ENCODE measurements around the gene NDST3.

NDST3 gene

DNA sequence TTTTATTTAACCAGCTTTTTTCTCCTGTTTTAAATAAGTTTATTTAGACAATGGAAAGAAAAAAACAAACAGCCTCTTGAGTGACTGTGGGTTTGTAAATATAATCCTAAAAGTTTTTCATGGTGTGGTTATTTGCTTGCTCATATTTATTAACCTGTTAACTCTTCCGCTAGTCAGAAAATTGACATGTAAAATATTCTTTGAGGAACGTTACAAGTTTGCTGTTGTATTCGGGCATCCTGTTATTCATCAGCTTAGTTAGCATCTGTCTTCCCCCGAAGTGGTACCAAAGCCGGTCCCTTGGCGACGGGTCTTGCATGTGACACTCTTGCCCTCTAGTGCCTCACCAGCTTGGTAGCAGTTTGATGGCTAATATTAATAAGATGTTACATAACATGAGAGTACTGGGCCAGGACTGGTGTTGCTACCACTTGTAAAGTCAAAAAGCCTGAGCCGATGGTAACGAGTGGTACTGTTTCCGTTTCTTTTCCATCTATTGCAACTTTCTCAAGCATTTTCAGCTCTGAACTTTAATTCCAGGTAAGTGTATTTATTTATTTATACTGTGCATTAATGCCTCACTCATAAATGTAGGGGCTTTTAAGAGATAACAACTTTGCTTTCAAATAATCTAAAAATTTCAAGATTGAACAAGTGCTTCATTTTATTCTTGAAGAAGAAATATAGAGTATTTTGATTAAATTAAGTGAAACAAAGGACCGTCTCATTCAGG is at the start of gene NDST3:
TSS of gene NDST3 (plus strand) at position 434 of the 733 bp plus-strand sequence. CDS start 19,425 bp downstream, outside the sequence.
- DNase-seq, result peak; percentile 76 to 77

DNA sequence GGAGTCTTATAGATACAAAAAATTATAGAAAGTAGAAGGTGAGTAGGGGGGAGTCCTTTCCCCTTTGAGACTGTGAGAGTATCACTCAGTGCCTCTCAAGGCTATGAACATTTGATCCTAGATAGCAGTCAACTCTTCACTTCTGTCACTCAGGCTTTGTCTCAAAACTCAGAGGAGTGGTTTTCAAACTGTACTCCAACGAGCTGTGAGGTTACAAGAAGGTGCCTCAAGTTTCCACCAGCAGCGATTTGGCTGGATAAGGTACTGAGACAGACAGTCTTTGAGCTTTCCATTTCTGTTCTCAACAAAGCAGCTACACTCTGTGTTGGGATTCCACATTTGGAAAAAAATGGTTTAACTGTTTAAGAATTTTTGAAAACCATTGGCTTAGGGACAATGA is 48.0 kb upstream of the NDST3 start:
- DNase-seq, result no peak

DNA sequence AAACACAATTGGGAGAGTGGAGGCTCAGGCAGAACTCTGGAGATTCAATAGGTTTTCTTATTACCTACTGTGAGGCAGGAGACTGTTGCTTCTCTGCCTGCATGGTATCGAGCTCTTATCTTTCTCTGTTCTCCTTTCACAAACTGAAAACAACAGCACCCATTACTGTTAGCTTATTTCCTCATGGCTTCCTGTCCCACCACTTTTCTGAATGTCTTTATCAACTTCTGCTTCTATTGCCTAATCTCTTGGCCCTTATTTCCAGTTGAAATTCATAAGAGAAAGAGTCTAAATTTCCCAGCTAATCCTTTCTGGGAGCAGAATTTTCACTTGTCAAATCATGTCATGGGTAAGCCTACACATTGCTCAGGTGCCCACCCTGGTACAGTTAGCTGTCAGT is 46.8 kb upstream of the NDST3 start:
- DNase-seq, result no peak

DNA sequence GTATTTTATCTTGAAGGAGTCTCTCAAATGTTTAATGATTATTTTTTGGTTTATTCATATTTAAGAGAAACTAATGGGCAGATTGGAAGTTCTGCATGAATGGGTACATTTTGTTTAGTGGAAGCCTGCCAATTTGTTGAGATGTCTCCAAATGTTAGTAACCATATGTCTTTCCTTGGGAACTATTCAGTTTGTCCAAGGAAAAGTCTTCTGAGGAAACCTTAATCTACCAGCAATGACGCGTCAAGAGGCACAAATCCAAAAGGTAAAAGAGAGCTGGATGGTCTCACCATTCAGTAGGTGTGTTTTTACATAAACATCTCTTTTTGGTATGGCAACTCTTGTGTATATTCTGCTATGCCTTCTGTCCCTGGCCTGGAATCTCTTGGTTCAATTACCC is 37.4 kb upstream of the NDST3 start:
- DNase-seq, result no peak

DNA sequence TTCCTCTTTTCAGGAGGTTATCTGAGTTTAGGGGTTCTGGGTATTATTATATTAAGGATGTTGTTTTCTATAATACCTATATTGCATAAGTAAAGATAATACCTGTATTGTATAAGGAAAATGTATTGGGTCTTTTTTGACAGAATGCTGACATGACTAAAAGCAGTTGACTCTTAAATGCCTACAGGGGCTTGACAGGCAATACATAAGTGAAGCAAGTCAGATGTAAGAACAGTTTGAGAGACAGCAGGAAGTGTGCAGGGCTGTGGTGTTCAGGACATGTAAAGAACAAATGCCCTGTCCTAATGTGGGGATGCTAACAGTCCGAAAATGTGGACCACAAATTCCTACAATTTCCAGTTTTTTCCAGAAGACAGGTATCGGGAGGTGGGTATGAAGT is 30.2 kb upstream of the NDST3 start:
- DNase-seq, result no peak

DNA sequence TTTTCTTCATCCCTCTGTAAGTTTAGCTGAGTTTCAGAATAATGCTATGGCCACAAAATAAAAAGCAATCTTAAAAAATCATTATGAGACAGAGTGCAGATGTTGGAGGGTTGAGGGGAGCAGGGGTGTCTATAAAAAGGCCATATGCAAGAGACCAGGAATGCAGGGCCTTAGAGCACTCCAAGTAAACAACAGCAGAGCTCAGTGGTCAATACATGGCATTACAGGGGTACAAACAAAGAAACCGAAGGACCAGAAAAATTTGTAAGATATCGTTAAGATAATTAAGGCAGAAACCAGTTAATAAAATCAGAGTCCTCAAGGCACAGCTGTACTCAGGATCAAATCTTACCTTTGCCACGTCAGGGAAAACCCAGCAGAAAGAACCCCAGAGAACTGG is 28.4 kb upstream of the NDST3 start:
- DNase-seq, result no peak

DNA sequence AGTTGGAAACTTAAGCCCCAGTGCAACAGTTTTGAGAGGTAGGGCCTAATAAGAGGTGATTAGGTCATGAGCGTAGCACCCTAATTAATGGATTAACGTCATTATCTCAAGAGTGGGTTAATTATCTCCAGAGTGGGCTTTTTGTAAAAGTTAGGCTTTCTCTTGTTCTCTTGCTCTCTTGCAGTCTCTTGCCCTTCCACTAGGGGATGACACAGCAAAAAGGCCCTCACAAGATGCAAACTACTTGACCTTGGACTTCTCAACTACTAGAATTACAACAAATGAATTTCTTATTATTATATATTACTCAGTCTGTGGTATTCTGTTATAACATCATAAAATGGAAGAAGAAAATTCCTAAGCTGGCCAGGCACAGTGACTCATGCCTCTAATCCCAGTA is 22.1 kb upstream of the NDST3 start:
- DNase-seq, result no peak

DNA sequence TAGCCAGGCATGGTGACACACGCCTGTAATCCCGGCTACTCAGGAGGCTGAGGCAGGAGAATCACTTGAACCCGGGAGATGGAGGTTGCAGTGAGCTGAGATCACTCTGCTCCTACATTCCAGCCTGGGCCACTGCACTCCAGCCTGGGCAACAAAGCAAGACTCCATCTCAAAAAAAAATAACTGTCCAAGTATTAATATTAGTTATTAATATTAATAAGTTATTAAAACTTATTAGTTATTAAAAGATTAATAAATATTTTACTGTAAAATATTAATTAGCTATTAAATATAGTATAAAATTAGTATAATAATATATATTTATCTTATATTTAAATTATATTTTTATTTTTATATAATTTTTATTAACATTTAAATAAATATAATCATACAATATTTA is 19.5 kb upstream of the NDST3 start:
- no peak for DNase-seq

DNA sequence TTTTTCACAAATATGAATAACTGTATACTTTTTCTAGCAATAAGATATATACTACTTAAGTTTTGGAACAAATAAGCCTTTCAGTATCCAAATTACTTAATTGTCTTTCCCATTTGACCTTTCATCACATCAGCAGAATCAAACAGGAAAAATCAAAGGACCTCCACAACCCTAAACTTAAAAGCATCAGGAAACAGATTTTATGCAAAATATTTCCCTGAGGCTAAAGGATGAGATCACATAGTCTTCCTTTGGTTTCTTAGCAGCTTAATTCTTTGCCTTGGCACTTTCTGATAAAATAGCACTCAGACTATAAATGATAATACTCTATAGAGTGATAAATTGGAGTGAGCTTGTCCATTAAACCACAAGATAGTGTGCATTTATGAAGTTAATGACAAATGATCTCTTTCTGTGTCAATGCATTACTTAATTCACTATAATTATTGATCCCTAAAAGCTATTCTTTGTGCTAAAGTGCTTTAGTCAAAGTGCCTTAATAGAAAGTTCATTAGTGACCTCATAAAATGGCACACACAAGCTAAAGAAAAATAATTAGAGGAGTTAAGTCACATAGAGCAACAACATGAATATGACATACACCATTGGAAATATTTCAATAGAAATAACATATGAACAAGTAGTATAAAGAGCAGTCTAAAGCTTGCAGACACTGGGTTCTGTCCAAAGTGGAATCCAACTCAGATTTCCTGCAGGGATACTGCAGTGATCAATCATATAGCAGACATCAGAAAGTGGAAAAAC is 15.7 kb upstream of the NDST3 start:
- no peak for DNase-seq

DNA sequence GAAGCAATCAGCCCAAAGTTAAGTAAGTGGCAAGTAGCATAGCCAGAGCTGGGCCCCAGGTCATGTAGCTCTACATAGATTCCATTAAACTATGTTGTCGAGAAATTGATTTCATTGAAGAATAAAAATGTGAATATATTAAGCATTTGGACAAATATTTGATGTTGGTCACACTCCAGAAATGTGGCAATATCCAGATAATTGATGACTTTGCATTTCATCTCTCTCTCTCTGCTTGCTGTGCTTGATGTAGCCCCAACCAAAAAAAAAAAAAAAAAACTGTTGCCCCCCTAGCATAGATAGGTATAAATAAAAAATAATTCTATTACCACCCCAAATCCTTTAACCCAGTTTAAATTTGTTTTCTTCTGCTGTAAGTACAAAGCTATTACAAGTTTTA is 7.5 kb upstream of the NDST3 start:
- no peak for DNase-seq

DNA sequence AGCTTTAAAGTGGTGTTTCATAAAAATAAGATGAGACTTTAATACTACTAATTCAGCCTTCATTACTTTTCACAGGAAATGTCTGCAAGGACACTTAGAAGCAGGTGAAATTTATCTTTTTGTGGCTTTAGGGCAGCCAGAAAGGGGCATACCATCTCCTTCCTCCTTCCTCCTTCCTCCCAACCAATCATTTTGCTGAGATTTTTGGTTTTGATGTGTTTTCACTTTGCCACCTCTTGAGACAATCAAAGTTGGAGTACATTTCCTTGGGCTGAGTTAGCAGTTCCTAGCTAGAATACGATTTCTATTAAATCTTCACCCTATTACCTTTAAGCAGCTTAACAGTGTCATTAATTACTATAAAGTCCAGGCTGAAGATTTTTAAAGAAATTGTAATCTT is 5.1 kb upstream of the NDST3 start:
- no peak for DNase-seq

DNA sequence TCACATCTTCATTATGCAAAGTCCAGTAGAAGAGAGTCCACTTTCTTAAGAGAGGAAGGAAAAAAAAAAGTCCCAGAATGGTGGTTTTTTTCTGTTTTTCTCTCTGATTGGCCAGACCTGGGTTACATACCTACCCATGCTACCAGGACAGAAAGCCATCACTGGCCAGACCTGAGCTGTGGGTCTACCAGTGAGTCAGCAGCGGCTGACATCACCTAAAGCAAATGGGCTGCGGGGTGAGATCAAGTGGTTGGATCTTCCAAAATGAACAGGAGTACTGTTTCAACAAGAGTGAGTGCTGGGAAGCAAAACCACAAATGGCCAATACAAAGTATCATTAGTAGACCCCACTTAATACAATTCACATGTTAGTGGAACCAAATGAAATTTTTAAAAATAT is 1.6 kb upstream of the NDST3 start:
- DNase-seq, result peak in 1 of 2 experiments; percentile 5

DNA sequence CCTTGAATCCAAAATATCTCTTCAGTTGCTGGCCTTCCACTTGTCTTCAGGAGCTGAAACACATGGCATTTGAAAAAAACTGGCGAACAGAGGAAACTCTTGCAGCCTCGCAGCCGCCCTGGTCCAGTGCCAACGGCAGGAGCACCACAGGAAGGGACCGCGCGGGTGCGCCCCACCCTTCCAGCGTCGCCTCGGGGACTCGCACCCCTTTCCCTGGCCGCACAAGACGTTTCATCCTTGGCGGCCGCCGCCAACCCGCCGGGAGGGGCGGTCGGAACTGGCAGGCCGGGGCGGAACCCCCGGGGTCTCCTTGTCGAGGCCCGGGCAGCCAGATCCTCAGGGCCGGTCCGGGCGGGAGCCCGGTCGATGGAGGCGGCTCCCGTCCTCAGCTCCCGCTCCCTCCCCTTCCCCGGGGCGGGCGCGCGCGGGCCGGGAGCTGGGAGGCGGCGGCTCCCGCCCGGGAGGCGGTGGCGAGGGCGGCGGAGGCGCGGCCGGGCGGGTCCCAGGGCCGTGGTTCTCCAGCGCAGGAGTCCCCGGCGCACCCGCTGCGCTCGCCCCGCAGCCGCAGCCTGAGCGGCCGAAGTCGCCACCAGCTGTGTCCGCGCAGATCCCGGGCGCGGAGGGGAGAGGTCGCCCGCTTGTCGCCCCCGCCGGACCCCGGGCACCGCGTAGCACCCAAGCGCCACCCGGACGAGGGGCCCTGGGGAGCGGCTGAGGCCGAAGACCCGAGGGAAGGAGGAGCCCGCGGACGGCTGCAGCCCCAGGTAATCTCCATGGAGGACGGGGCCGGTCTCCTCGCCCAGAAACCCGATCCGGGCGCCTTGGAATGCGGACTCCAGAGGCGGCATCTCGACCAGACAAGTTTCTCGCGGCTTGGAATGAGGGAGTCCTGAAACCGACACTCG is 886 bp upstream of the NDST3 start:
- peak; percentile 31 to 64 for DNase-seq

DNA sequence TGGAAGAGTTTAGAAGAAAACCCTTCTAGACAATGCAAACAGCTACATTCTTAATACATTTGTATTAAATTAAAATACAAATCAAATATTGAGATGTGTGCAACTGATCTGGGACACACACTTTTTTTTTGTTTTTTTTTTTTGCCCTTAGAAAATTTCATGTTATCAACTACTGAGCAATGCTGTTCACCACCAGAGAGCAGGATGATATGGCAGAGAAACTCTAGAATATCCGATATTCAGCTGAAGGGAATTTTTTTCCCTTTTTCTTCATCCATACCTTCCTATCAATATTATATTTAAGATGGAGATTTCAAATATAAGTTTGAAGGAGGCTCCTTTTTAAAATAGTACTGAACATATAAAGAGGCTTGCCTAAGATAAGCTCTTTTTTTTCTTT is 1.0 kb downstream of the NDST3 start:
- no peak for DNase-seq

DNA sequence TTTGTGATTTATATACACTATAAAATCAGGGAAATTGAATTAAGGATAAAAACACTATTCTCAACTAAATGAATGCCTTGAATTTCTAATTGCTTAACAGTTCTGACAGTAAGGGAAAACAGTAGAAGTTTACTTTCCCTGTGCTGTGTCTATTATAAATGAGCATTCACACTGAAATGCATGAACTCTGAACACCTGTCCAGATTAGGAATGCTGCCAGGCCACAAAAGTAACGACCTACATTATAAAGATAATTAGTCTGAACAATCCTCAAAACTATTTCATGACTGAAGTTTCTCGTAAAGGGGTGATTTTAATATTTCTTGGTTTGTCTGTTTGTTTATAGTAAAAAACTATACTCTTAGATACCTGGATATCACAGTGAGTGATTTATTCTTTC is 2.0 kb downstream of the NDST3 start:
- DNase-seq, result no peak

DNA sequence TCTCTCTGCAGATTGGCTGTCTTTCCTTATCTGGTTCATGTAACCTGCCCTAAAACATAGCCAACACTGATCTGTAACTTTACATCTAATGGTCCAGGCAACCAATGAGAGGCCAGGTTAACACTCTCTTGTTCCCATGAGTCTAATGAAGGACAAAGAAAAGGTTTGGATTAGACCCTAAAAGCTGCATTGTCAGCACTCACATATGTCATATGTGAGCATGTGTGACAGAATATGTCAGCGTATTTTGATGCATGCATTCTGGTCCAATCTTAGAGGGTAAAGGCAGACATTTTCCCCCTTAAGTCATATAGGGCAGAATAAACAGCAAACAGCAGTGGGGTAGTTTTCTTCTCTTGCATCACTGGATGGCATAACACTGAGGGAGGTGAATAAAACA is 3.7 kb downstream of the NDST3 start:
- DNase-seq, result no peak

DNA sequence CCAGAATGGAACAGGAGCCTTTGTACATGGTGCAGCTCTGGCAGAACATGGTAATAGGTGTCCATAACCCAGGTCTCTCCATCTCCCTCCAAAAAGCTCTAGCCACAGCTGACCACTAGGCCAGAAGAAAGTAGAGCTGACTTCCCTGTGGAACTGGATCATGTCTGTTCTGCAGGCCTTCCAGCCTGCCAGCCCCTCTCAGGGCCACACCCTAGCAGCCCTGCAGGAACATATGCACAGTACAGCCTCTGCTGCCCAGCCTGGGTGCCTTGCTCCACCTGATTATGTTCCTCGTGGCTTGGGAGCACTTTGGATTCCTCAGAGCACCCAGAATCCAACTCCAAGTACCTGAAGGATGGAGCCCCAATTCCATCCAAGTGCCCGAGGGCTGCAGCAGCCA is 12.0 kb downstream of the NDST3 start:
- DNase-seq, result no peak

DNA sequence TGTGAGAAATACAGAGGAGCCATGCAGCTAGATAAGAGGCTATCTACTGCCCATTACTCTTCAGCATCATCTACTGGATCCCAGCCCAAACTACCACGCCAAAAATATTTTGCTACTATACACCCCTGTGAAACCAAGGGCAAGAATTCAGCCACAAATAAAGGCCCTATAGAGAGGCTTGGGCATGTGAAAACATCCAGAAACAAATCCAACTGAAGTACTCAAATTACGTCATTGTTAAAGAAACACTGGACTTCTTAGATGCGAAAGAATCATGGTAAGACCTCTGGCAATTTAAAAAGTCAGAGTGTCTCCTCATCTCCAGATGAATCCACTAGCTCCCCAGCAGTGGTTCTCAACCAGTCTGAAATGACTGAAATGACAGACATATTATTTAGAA is 12.8 kb downstream of the NDST3 start:
- no peak for DNase-seq

DNA sequence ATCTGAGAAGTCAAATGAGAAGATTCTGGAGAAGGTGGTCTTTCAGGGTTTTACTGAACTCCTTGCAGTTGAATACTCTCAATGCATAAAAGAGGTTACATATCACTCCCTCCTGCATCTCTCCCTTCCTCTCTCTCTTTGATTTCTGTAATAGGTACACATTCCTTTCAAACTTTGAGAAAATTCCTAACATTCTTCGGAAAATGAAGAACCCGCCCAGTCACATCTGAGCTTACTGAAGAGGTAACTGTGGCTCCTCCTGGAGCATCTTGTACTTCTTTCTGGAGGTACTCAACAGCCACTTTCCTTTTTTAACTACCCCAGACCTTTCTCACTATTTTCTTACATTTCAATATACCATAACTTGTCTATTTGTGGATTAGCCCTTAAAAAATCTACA is 24.7 kb downstream of the NDST3 start:
- no peak for DNase-seq

DNA sequence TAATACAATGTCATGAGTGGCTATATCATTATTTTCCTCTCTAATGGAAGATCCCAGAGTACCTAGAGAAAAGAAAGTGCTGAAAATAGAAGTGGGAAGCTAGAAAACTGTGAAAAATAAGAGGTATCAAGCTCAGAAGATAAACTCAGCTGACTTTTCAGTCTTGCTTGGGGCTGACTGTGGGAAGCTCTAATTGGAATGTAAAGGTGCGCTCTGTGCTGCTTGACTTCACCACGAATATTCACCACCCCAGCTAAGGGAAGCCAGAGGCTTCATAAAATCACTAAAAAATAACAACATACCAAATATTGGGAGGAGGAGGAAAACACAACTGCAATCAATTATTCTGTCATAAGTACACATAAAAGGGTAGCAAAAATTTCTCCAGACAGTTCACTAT is 25.1 kb downstream of the NDST3 start:
- no peak for DNase-seq

DNA sequence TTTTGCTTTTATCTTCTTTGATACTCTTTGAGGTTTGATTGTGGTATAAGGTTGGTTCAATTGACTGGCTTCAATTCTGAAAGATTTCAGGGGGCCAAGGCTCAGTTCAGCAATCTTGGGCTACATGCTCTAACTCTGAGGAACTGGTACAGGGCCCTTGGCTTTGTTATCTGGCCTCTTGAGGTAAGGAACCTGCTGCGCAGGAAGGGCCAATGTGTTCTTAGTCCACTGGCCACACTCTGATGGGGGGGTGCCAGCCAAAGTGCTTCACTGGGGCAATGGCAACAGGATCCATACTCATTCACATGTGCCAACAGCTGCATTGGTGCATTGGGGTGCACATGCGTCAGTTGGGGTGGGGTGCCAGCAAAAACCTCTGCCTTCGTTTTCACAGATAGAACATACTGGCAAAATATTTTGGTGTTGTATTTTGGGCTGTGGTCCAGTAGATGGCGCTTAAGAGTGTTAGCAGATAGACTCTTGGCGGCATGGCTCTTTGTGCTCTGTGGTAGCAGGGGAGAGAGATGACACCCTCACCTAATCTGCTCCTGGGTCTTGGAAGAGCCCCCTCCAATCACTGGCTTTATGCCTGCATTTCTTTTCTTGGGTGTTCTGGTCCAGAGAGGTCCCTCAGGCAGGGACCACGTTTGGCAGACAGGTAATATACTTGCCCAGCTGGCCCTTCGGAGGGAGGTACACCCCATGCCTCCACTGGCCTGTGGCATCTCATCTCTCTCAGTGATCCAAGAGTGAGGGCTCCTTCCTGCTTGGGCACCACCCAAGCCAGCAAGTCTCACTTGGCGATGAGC is 42.9 kb downstream of the NDST3 start:
- DNase-seq, result no peak

DNA sequence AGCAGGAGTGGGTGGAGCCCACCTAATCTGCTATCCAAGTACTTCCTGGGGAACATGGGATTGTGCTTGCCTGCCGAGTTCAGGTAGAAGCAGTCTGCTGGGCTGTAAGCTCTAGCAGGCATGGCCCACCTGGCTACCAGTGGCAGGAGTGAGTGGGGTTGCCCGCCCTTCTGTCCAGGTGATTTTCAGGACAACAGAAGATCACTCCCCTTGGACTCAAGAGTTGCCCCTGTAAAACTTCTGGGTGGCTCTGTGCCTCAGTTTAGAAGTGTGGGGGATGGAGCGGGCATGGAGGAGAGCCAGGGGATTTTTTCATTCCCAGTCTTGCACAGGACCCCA is 43.5 kb downstream of the NDST3 start:
- DNase-seq, result no peak

DNA sequence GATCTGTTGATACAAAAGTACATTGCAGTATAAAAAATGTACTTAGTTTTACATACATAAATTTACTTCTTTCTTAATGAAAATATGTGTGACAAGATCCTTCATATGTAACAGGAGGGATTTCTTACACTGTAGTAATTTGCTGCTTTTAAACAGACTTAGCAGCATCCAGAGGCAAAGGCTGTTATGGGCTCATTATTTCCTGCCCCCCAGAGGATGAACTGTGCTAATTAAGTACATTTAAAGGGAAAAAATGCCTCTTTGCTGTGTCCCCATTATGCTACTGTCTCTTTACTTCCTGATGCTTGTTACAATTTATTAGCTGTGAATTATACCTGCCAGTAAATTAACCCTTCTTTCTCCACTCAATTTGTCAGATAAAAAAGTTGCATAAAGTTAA is 47.1 kb downstream of the NDST3 start:
- no peak for DNase-seq
